Measurements from ENCODE around the gene SLC66A2. TPM values are rescaled to one million over a fixed set of nuclear protein-coding genes. Genes with fewer than 3 reads are reported as not detected.

The SLC66A2 gene
- total and polyA plus RNA-seq, 12 donors = 5.1 to 47.8 (median 32.9) TPM

DNA sequence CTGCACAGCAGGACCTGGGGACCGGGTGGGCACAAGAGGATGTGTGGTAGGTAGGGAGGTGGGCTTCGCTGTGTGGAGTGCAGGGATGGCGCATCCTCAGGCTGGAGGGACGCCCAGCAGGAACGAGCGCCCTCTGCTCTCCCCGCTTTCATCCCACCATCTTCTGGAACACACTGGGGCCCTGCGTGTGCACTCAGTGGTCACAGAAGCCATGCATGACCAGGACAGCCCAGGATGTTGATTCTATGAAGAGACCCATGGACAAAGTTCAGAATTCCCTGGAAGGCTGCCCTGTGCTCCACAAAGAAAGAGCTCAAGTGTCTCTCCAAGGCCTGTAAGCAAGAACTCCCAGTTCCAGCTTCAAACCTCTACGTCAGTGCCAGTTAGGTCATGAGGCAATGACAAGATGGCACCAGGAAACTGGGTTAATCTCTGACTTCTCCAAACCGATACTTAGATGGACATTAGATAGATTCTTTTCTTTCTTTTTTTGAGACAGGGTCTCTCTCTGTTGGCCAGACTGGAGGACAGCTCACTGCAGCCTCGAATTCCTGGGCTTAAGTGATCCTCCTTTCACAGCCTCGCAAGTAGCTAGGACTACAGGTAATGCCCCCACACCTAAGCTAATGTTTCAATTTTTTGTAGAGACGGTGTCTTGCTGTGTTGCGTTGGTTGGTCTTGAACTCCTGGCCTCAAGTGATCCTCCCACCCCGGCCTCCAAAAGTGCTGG, 3.4 kb downstream of the SLC66A2 start:
- no peaks in the 10 kb centered on the region for H3K27me3 ChIP-seq
- H3K27ac ChIP-seq = no peak overlapping the region
- peaks cover 0 to 1% of the 10 kb centered on the region in 2 donors for H3K36me3 ChIP-seq (replicated peaks in 1 of 2)
- H3K4me3 ChIP-seq = no peak overlapping the region
- peaks cover 6 to 38% of the 10 kb centered on the region in 2 donors for H3K4me1 ChIP-seq (replicated peaks in 1 of 2)
- H3K9me3 ChIP-seq (replicated peaks in 1 of 3) = no peaks in the 10 kb centered on the region
- TF ChIP-seq CTCF (IDR thresholded peaks at IDR 0.05) (no peak), POLR2A (IDR thresholded peaks at IDR 0.05) (no peak)
- WGBS, 4 donors = 89 to 96% (median 91%) methylated on average over 14 to 15 of the region's 15 CpGs
- intact Hi-C loops (cut with DNase I) = no loop called here
- DNase-seq = peak in 3 of 7 donors; percentile 4 to 47 (median 15)

GRCh38 chr18:79947054-79947755, 4.2 kb downstream of the SLC66A2 start:
- intact Hi-C loops (cut with DNase I) = no loop called here
- TF ChIP-seq CTCF (IDR thresholded peaks at IDR 0.05) (no peak), POLR2A (IDR thresholded peaks at IDR 0.05) (no peak)
- WGBS, 4 donors = 87 to 91% (median 90%) methylated on average over 7 to 14 of the region's 14 CpGs

DNA sequence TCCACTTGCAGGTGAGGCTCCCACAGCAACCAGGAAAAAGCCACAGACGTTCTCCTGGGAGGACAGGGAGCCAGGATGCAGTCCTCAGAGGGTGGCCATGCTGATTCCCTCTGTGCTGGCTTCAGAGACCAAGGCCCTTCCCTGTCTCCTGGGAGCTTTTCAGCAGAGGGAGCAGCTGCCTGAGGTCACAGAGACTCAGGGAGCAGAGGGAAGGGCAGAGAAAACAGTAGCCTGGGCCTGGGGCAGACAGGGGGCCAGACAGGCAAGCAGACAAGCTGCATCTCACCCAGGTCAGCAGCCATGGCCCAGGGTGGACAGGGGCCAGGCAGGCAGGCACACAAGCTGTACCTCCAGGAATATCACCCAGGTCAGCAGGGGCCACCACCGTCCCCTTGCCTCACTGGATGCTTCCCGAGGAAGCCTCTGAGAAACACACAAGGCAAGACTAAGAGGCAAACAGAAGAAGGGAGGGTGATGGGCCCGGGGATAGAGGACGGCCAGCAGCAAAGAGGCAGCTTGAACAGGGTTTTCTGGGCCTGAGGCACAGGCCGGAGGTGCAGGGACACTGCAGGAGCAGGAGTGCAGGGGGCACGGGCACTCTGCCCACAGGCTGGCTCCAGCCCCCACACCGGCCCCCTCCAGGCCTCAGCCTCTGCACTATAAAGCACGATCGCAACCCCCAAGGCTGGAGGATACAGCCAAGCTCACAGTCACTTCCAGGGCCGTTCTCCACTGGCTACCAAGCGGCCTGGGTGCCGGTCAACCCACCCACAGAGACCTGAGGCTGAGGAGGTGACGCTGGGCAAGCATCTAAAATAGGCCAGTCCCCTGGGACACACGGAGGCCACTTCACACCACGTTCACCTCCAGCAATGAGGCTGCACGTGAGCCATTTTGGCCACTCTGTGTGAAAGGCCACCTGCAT, 6.1 kb downstream of the SLC66A2 start:
- peak in 3 of 7 donors; percentile 9 to 46 (median 17) for DNase-seq
- H3K4me3 ChIP-seq = no peak overlapping the region
- H3K9me3 ChIP-seq (replicated peaks in 1 of 3) = no peaks in the 10 kb centered on the region
- WGBS, 4 donors = 77 to 83% (median 82%) methylated on average over 8 to 17 of the region's 17 CpGs
- peak overlapping the region in 1 of 5 donors; percentile 69 for H3K27ac ChIP-seq
- intact Hi-C loops (cut with DNase I) = no loop called here
- peaks cover 6 to 35% of the 10 kb centered on the region in 2 donors for H3K4me1 ChIP-seq (replicated peaks in 1 of 2)
- H3K36me3 ChIP-seq (replicated peaks in 1 of 2) = peaks cover 0 to 21% of the 10 kb centered on the region in 2 donors
- no peak for TF ChIP-seq POLR2A (IDR thresholded peaks at IDR 0.05)
- TF ChIP-seq CTCF (IDR thresholded peaks at IDR 0.05) = no peak
- H3K27me3 ChIP-seq = no peaks in the 10 kb centered on the region

More at GRCh38 chr18:79947054-79947755, 4.2 kb downstream of the SLC66A2 start:
- Histone ChIP-seq H3K9me3 (replicated peaks in 1 of 3) (no peaks in the 10 kb centered on the region), H3K4me1 (replicated peaks in 1 of 2) (peaks cover 6 to 38% of the 10 kb centered on the region in 2 donors), H3K27ac (no peak overlapping the region), H3K4me3 (no peak overlapping the region), H3K36me3 (replicated peaks in 1 of 2) (peaks cover 0 to 10% of the 10 kb centered on the region in 2 donors), H3K27me3 (no peaks in the 10 kb centered on the region)
- peak in 2 of 7 donors; percentile 1 to 28 for DNase-seq

All from adrenal gland (tissue), 12 donors.